HL-60 (cell line): Measurements from ENCODE around the gene SASH1.

Experiments
- DNase-seq, 2 experiments: peaks; one replicate each; pipeline ENCODE4 v3.0.0-alpha.2; 2010 to 2020; ENCODE audit warnings: low read depth in 1 of 2, low spot score in 1 of 2
- H3K27ac ChIP-seq: fragments of 250-450 bp; sonication (Bioruptor Pico); replicated peaks from 2 replicates; pipeline ENCODE4 v1.5.1; 2020; ENCODE audit warnings: mild to moderate bottlenecking, moderate library complexity
- H3K27me3 ChIP-seq: fragments of 250-450 bp; sonication (Bioruptor Pico); 2 replicates; pipeline ENCODE4 v1.5.1; 2021; ENCODE audit warnings: mild to moderate bottlenecking, moderate library complexity; ENCODE audit not compliant: insufficient read depth, poor library complexity, severe bottlenecking
- H3K4me3 ChIP-seq: replicated peaks from 2 replicates; pipeline ENCODE4 v1.5.1; 2011; ENCODE audit warnings: mild to moderate bottlenecking, control low read depth, low read length; ENCODE audit not compliant: insufficient read depth
- GABPA ChIP-seq: IDR thresholded peaks from 2 replicates; pipeline ENCODE4 v1.6.1; 2012; ENCODE audit warnings: low read depth
- POLR2AphosphoS5 ChIP-seq: IDR thresholded peaks from 2 replicates; pipeline ENCODE4 v1.6.1; 2012; ENCODE audit warnings: low read depth
- SPI1 ChIP-seq: IDR thresholded peaks from 2 replicates; pipeline ENCODE4 v1.6.1; 2012; ENCODE audit warnings: low read depth, mild to moderate bottlenecking, borderline replicate concordance
- TF ChIP-seq, protein P1 (sequence below): IDR thresholded peaks from 2 replicates; pipeline ENCODE4 v1.6.1; 2012; ENCODE audit warnings: low read depth; ENCODE audit not compliant: insufficient replicate concordance
- TF ChIP-seq, protein P2 (sequence below): IDR thresholded peaks from one replicate; pipeline ENCODE4 v1.5.1; 2011; ENCODE audit warnings: low read length, control low read depth, inconsistent platforms; ENCODE audit not compliant: insufficient read depth

SASH1 gene

DNA sequence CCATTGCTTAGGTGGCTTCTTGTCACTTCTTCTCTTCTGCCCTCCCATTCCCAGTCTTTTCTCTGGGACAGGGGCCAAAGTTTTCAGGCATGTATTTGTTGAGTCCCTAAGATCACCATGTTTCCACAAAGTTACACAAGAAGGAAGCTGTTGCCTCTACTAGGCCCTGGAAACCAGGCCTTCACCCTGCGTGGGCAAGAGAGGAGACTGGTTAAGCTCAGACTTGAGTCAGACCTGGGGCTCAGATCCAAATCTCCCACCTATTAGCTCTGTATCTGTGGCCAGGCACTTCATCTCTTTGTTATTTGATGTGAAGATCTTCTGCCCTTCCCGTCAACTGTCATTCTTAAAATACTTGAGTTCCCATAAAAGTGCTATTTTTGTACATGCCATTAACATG is 154.6 kb downstream of the SASH1 start:
- no peak overlapping the region for H3K27ac ChIP-seq
- TF ChIP-seq, protein P1, sequence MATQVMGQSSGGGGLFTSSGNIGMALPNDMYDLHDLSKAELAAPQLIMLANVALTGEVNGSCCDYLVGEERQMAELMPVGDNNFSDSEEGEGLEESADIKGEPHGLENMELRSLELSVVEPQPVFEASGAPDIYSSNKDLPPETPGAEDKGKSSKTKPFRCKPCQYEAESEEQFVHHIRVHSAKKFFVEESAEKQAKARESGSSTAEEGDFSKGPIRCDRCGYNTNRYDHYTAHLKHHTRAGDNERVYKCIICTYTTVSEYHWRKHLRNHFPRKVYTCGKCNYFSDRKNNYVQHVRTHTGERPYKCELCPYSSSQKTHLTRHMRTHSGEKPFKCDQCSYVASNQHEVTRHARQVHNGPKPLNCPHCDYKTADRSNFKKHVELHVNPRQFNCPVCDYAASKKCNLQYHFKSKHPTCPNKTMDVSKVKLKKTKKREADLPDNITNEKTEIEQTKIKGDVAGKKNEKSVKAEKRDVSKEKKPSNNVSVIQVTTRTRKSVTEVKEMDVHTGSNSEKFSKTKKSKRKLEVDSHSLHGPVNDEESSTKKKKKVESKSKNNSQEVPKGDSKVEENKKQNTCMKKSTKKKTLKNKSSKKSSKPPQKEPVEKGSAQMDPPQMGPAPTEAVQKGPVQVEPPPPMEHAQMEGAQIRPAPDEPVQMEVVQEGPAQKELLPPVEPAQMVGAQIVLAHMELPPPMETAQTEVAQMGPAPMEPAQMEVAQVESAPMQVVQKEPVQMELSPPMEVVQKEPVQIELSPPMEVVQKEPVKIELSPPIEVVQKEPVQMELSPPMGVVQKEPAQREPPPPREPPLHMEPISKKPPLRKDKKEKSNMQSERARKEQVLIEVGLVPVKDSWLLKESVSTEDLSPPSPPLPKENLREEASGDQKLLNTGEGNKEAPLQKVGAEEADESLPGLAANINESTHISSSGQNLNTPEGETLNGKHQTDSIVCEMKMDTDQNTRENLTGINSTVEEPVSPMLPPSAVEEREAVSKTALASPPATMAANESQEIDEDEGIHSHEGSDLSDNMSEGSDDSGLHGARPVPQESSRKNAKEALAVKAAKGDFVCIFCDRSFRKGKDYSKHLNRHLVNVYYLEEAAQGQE: no peak
- no peak for TF ChIP-seq GABPA
- TF ChIP-seq POLR2AphosphoS5: no peak
- TF ChIP-seq, protein P2, sequence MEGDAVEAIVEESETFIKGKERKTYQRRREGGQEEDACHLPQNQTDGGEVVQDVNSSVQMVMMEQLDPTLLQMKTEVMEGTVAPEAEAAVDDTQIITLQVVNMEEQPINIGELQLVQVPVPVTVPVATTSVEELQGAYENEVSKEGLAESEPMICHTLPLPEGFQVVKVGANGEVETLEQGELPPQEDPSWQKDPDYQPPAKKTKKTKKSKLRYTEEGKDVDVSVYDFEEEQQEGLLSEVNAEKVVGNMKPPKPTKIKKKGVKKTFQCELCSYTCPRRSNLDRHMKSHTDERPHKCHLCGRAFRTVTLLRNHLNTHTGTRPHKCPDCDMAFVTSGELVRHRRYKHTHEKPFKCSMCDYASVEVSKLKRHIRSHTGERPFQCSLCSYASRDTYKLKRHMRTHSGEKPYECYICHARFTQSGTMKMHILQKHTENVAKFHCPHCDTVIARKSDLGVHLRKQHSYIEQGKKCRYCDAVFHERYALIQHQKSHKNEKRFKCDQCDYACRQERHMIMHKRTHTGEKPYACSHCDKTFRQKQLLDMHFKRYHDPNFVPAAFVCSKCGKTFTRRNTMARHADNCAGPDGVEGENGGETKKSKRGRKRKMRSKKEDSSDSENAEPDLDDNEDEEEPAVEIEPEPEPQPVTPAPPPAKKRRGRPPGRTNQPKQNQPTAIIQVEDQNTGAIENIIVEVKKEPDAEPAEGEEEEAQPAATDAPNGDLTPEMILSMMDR: no peak
- TF ChIP-seq SPI1: no peak
- DNase-seq: no peak
- H3K4me3 ChIP-seq: no peak overlapping the region
- H3K27me3 ChIP-seq: no peaks in the 10 kb centered on the region

DNA sequence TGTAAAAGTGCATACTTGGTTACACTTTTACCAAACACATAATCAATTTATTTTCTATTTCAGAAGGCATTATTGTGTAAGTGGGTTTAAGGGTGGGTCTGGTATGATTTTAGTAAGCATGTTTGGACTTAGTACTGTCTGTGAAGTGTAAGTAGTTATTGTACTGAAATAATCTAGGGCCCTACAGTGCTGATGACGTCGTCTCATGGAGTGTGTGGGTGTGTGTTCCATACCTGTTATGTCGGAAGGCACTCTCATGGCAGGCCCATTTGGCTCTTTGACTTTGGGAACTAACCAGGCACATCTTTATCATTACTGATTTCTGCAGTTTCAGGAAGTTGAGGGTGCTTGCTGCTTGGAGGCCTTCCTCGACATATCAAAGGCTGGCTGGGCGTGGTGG is 155.1 kb downstream of the SASH1 start:
- no peak for DNase-seq
- H3K4me3 ChIP-seq: no peak overlapping the region
- TF ChIP-seq, protein P2: no peak
- TF ChIP-seq, protein P1: no peak
- no peak for TF ChIP-seq GABPA
- TF ChIP-seq SPI1: no peak
- TF ChIP-seq POLR2AphosphoS5: no peak
- H3K27ac ChIP-seq: no peak overlapping the region
- H3K27me3 ChIP-seq: no peaks in the 10 kb centered on the region

DNA sequence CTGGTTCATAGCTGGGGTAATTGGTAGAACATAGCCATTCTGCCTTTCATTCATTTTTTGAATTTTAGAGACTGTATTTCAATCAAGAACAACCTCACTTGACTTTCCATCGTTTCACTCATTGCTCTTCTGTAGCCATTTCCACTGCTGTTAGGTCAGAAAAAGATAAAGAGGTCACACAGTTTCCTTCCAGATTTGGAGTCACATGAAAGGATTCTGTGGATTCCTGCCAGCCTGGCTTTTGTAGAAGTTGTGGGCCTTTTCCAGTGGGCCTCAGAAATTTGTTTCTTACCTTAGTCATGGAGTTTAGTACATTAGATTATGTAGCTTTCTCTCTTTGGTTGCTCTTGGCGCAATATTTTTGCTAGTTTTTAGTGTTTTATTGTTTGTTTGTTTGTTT is 157.8 kb downstream of the SASH1 start:
- no peak for DNase-seq
- H3K4me3 ChIP-seq: no peak overlapping the region
- TF ChIP-seq POLR2AphosphoS5: no peak
- TF ChIP-seq, protein P2: no peak
- TF ChIP-seq, protein P1: no peak
- TF ChIP-seq GABPA: no peak
- no peak for TF ChIP-seq SPI1
- no peak overlapping the region for H3K27ac ChIP-seq
- no peaks in the 10 kb centered on the region for H3K27me3 ChIP-seq
